NCI-H1436 (cell line): ENCODE measurements around the gene SEMA5B.
A peak's percentile ranks its signal among the peaks of the same experiment; 100 is the strongest.

Experiments used
- DNase-seq: peaks from one replicate; lab custom pipeline; 2025; lab: John Stamatoyannopoulos, UW

Gene SEMA5B

DNA sequence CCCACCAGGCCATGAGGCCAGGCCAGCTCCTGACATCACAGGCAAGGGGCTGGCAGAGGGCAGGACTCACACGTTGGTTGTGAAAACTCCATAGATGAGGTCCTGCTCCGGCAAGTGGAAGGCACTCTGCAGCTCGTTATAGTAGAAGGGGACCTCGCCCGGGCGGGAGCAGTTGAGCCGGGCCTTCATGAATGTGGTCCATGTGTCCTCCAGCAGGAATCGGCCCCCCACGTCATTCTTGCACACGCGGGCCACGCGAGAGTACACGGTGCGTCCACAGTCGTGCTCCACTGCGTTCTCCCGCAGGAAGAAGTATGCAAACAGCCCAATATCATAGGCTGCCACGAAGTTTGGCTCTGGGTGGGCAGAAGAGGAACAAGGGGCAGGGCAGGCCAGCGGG, 101.2 kb downstream of the SEMA5B start:
- DNase-seq, result no peak

GRCh38 chr3:122925756-122926155, 101.8 kb downstream of the SEMA5B start:
- DNase-seq, result no peak

DNA sequence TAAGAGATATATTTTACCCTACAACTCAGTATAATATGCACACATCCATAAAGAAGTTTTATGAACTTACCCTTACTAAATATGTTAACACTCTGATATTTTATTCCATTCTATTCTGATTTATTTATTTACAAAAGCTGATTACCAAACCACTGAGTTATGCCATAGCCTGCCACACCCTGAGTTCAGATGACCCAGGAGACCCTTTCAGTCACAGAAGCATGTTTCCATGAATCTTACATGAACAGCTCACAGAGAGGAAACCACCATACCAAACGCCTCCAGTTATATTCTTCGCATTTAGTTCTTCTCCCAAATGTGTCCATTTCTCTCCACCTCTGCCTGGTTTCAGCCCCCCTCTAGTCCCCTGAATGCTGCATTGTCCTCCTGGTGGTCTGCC, 103.5 kb downstream of the SEMA5B start:
- no peak for DNase-seq

GRCh38 chr3:122923611-122924010, 104.0 kb downstream of the SEMA5B start:
- no peak for DNase-seq

DNA sequence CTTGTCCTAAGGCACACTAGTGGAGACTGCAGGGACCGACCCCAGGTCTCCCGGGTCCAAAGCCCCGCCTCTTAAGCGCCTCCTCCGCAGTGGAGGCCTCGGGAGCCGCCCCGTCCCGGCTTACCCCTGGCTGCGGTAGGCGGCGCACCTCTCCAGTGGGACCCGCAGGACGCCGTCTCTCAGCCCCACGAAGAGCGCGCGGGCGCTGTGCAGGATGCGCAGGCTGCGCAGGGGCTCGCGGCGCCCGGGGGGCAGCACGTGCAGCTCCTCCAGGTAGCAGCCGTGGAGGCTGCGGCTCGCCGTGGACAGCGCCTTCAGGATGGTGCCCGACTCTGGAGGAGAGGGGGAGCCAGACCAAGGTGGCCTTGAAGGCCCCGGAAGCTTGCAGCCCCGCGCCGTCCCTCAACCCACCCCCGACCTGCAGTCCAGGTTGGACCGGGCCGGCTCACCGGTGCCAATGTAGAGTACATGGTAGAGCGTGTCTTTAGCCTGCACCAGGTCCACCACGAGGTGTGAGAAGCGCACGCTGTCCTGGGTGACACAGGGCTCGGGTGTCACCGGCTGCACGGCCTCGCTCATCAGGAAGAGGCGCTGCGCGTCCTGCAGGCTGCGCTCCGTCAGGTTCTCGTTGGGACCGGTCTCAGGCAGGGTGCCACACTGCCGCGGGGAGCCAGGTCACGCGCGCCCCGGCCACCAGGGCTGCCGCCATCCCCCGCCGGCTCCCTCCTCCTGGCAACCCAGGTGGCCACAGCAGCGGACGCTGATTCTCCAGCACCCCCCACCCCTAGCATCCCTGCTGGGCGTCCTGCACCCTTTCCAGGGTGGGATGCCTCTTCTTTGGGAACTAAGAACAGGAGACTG, 105.5 kb downstream of the SEMA5B start:
- peak; percentile 33 for DNase-seq

GRCh38 chr3:122920986-122921385, 106.6 kb downstream of the SEMA5B start:
- no peak for DNase-seq

GRCh38 chr3:122919291-122919610, 108.3 kb downstream of the SEMA5B start:
- no peak for DNase-seq

- DNase-seq, result no peak
These were observed 108.8 kb downstream of the SEMA5B start for GRCh38 chr3:122918576-122919290.

DNA sequence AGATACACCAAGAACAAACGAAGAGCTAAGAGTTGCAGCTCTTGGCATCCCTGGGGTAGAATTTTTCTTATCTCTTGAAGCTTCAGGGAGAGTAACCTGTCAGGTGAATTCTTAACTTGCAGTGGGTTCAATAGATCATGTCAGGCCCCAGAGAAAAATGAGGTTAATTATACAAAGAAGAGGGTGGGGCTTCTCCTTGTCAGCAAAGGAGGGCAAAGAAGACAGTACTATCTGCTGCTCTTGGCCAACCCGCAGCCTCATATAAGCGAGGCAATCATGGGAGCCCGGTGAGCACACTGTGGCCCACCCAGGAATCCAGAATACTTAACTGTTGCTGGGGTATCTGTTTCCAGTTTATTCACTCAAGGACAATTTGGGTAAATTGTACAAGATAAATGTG, 110.2 kb downstream of the SEMA5B start:
- no peak for DNase-seq

- no peak for DNase-seq
These were observed 111.0 kb downstream of the SEMA5B start for GRCh38 chr3:122916580-122916979.

GRCh38 chr3:122916084-122916483, 111.5 kb downstream of the SEMA5B start:
- no peak for DNase-seq

GRCh38 chr3:122915300-122916055, 112.1 kb downstream of the SEMA5B start:
- DNase-seq, result no peak

DNA sequence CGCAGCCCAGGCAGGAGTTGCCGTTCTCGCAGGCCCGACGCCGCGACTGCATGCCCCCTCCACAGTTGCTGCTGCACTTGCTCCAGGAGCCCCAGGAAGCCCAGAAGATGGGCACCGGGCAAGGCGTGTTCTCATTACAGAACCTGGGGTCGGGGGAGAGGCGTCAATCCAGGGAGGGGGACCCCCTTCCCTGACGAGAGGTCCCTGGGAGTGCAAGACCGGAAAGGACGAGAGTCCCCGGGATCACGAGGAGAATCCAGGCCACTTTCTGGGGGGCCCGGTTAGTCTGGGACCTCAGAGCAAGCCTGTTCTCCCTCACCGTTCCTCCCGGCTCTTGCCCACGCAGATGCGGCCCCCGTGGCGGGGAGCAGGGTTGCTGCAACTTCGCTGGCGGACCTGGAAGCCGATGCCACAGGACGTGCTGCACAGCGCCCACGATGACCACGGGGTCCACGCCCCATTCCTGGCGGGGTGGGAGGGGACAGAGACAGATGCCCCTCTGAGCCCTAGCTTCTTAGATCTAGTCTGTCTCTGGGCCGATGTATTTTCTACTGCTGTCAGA, 113.9 kb downstream of the SEMA5B start:
- DNase-seq, result no peak

DNA sequence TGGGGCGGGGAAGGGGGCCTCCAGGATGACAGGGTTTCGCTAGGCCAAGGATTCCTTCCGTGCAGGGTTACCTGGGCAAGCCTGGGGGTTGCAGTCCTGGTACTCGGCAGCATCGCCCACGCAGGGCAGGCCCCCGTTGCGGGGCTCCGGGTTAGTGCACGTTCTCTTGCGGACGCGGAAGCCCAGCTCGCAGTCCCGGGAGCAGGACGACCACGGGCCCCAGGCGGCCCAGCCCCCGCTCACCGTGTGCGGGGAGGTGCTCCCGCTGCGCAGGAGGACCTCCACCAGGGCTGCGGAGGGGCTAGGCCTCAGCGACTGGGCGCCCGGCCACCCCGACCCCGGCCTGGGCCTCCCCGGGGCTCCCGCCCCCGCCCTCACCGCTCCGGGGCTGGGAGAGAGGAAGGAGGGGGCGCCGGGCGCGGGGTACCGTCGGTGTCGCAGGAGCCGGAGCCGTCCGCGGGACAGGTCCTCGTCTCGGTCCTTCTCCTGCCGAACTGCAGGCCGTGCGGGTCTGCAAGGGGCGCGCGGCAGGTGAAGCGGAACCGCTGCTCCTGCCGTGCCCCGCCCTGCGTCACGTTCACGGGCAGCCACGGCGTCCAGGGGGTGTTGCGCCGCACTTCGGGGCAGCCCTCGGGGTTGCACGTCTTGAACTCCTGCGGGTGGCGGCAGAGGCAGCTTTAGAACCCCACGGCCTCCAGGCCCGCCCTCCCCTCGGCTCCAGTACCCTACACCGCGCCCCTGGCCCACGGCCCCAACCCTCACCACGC, 114.6 kb downstream of the SEMA5B start:
- DNase-seq, result no peak

GRCh38 chr3:122911901-122912300, 115.7 kb downstream of the SEMA5B start:
- no peak for DNase-seq

DNA sequence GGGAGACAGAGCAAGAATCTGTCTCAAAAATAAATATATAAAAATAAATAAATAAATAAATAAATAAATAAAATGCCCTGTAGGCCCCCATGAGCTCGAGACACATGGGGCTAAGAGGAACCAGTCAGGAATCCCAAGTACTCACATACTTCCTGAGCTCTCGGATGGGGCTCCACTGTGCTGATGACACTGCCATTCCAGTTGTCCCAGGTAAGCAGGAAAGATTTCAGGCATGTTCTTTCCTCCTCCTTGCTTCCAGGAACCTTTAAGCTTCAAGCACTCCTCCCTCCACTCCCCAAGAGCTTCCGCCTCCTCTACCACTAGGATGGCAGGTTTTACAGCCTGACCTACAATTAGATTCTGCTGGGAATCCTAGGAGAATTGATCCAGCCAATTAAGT, 119.3 kb downstream of the SEMA5B start:
- DNase-seq, result no peak

DNA sequence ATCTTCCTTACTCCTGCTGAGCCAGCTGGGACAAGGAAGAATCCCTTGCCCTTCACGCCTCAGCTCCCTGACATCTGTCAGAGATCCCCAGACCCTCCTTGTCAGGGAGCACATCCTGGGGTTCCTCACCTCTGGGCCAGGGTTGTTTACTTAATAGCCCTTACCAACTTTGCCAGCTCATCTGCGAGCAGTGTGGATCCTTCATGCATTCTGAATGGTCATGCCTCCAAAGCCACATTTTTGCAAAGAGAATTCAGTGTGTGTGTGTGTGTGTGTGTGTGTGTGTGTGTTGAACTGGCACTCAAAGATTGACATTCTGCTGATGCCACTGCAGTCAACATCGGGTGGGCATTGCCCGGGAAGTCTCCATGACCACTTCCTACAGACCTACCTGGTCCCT, 120.1 kb downstream of the SEMA5B start:
- no peak for DNase-seq

GRCh38 chr3:122903171-122903570, 124.4 kb downstream of the SEMA5B start:
- DNase-seq, result no peak

DNA sequence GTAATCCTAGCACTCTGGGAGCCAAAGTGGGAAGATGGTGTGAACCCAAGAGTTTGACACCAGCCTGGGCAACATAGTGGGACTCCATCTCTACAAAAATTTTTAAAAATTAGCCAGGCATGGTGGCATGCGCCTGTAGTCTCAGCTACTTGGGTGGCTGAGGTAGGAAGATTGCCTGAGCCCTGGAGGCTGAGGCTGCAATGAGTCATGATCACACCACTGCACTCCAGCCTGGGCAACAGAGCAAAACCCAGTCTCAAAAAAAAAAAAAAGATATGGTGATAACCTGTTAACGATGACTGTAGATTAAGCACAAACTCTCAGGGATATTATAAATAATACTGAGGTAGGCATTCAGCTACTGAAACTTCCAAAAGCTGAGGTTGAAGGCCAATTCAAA, 125.2 kb downstream of the SEMA5B start:
- no peak for DNase-seq

DNA sequence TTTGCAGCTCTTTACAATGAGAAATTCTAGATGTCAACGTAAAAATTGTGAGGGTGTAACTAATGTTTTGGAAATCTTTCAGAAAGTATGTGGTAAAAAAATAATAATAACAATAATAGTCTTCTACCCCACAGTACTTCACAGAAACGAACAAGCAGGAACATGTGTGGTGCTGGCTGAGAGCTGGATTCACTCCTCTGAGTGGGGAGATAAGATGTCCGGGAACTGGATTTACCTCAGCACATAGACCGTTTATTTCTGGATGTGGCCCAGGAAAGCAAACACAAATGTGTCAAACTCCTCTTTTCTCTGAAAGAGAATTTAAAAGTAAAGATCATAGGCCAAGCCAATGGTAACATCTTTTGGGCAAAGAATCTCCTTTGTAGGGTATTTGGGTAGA, 129.3 kb downstream of the SEMA5B start:
- DNase-seq, result no peak

- DNase-seq, result no peak
These were observed 133.6 kb downstream of the SEMA5B start for GRCh38 chr3:122893754-122894668.
